Rectal smooth muscle tissue (tissue), 1 donor: Measurements from ENCODE around the gene NREP.
A peak's percentile ranks its signal among the peaks of the same experiment; 100 is the strongest.

Experiments used
- H3K27ac ChIP-seq: one replicate; pipeline ENCODE4 v1.7.0; 2013; ENCODE audit warnings: low read depth, low read length, inconsistent platforms
- H3K27me3 ChIP-seq: one replicate; pipeline ENCODE4 v1.7.0; 2013; ENCODE audit warnings: low read length; ENCODE audit not compliant: control insufficient read depth, insufficient read depth
- H3K36me3 ChIP-seq: one replicate; pipeline ENCODE4 v1.7.0; 2013; ENCODE audit warnings: low read length; ENCODE audit not compliant: control insufficient read depth, insufficient read depth
- H3K4me1 ChIP-seq: one replicate; pipeline ENCODE4 v1.7.0; 2013; ENCODE audit warnings: low read length; ENCODE audit not compliant: control insufficient read depth, insufficient read depth
- H3K4me3 ChIP-seq: one replicate; pipeline ENCODE4 v1.7.0; 2013; ENCODE audit warnings: low read length
- H3K9ac ChIP-seq: one replicate; pipeline ENCODE4 v1.7.0; 2013; ENCODE audit warnings: low read length

The NREP gene

DNA sequence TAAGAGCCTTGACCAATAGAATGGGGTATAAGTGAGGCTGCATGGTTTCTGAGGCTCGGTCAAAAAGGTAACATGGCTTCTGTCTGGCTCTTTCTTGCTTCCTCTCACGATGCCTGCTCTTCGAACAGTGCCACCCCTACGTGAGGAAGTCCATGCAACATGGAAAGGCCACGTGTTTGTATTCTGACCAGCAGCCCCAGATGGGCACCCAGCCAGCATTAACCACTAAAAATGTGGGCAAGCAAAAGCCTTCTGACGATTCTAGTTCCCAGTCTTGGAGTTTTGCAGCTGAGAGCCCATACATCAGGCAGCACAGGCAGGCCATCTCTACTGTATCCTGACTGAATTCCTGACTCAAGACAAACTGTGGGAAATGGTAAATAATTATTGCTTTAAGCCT is 24.2 kb upstream of the NREP start:
- Histone ChIP-seq H3K27me3 (no peaks in the 10 kb centered on the region), H3K4me1 (no peaks in the 10 kb centered on the region), H3K4me3 (no peak overlapping the region), H3K9ac (no peak overlapping the region), H3K36me3 (no peaks in the 10 kb centered on the region), H3K27ac (no peak overlapping the region)

DNA sequence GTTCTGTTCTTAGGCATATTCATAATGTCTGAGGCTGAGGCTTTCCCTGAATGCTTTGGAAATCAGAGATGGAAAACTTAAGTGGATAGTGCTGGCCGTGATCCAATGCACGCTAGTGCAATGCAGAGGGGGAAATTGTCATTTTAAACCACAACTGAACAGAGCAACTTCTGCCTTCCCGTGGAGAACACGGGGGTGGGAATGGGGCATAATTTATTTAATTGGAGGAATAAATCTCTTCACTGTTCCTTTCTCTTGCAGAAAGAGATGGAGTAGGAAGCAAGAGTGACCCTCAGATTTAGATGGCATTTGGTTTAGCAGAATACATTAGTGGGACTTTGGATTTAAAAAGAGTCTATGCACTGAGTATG is 22.9 kb upstream of the NREP start:
- Histone ChIP-seq H3K4me1 (peaks cover 3% of the 10 kb centered on the region), H3K4me3 (no peak overlapping the region), H3K9ac (no peak overlapping the region), H3K27me3 (no peaks in the 10 kb centered on the region), H3K27ac (no peak overlapping the region), H3K36me3 (no peaks in the 10 kb centered on the region)

DNA sequence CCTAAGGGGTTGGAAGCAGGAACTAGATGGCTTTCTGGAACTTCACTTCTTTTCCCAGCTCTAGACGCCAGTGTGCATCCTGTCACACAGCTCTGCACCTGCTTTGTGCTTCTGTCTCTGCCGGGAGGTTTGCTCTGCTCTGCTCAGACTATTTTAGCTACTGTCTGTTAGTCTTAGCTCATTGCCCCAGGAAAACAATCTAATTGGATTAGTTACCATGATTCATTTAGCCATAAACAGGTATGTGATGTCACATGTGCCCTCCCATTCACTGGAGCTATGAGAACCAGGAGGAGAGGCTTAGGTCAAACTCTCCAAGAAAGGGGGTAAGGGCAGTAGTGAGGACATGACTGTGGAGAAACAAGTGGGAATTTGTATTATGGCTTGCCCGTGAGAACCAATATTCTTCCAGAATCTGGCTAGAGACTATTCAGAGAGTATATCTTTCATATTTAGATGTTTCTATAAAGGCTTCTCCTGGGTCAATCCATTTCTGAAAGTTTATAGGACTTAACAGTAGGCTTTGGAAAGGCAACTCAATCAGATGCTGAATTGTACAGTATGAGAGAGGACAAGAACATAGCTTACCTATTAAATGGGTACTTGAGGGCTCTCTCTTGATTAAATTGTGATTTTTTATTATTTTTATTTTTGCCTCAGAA is 22.4 kb upstream of the NREP start:
- Histone ChIP-seq H3K27me3 (no peaks in the 10 kb centered on the region), H3K9ac (no peak overlapping the region), H3K36me3 (no peaks in the 10 kb centered on the region), H3K4me1 (peaks cover 6% of the 10 kb centered on the region), H3K4me3 (no peak overlapping the region), H3K27ac (no peak overlapping the region)

DNA sequence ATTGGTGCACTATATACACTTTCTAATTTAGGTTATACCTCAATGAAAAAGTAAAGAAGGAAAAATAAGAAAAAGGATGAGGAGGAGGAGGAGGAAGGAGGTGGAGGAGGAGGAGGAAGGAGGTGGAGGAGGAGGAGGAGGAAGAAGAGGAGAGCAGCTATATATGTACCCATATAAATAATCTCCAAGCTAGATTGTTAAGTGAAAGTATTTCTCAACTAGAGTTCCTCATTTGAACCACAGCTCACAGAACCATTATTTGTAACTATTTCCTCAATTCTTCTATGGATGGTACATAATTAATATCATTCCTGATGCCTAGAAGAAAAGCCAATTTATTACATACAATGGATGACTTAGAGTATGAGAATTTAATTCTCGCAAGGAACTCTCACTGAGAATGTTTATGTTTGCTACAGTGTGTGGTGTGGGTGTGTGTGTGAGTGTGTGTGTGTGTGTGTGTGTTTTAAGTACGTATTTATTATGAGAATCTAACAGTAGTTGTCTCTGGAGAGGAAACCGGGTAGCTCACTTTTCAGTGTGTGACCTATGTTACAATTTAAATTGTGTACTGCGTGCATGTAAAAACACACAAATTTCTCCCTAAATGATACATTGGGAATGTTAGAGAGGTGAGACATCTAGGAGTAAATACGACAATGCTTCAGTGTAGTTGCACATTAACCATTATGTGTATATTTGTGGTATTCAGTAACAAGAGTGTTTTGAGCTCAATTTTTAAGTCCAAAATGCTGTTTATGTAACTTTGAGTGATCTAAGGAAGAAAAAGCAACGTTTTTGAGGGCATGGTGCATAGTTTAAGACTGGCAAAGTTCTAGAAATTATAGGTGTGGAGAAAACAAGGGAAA is 20.2 kb upstream of the NREP start:
- Histone ChIP-seq H3K36me3 (no peaks in the 10 kb centered on the region), H3K9ac (no peak overlapping the region), H3K4me3 (no peak overlapping the region), H3K27ac (no peak overlapping the region), H3K27me3 (no peaks in the 10 kb centered on the region), H3K4me1 (peaks cover 6% of the 10 kb centered on the region)

DNA sequence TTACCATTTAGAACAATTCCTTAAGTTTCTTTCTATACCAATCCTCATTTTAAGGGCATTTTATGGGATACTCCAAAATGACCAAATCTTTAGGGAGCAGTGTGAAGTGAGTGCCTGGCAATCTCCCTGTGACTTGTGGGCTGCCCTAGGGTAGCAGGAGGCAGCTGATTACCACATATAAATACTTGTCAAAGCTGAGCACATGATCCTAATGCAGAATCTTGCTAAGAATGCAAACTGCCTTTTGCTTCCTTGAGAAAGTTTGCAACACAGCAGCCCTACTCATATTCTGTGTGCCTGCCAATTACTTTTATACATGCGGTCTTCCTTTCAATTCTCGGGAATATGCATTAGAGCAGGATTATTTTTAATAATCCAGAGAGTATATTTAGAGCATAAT is 18.2 kb upstream of the NREP start:
- Histone ChIP-seq H3K36me3 (no peaks in the 10 kb centered on the region), H3K27ac (no peak overlapping the region), H3K27me3 (no peaks in the 10 kb centered on the region), H3K4me1 (peaks cover 6% of the 10 kb centered on the region), H3K4me3 (no peak overlapping the region), H3K9ac (no peak overlapping the region)

DNA sequence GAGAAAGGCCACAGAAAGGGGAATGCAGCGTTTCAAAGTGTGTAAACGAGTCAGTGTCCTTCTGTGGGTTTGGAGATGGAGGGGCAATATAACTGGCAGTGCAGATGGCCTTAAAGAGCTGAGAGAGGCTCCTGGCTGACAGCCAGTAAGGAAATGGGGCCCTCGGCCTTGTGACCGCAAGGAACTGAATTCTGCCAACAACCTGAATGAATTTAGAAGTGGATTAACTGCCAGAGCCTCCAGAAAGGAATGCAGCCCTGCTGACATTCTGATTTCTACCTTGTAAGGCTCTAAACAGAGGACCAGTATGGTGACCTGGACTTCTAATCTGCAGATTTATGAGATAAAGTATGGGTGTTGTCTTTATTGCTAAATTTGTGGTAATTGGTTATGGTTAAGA is 17.5 kb upstream of the NREP start:
- no peak overlapping the region for H3K4me3 ChIP-seq
- H3K27me3 ChIP-seq, result no peaks in the 10 kb centered on the region
- H3K4me1 ChIP-seq, result peaks cover 6% of the 10 kb centered on the region
- H3K36me3 ChIP-seq, result no peaks in the 10 kb centered on the region
- no peak overlapping the region for H3K9ac ChIP-seq
- peak overlapping the region; percentile 40 for H3K27ac ChIP-seq

DNA sequence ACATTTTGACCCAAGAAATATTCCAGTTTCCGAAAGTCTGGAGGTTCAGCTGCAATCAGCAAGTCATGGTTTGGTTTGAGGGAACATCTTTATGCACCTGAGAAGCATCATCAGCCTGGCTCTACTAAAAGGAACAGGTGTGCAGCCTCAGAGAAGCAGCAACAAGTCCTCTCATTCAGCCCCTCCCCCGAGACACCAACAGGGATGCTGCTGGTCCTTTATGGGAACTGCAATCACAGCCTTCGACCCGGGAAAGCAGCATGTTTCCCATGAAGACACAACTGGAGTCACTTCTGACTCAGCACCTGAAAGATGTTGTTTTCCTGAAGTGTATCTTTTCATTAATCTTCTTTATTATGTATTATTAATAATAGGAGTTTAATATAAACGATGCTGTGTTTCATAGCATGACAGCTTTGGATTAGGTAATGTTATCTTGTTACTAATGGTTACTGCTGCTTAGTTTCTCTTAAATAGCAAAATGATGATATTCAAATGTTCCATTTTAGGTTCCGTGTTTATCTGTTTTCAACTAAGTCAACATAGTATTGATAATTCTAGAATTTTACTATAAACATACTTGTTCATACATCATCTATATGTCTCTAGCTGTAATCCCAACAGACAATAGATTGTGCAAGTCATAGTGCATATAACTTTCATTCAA is 15.6 kb upstream of the NREP start:
- Histone ChIP-seq H3K27ac (no peak overlapping the region), H3K27me3 (no peaks in the 10 kb centered on the region), H3K4me1 (peaks cover 6% of the 10 kb centered on the region), H3K36me3 (no peaks in the 10 kb centered on the region), H3K4me3 (no peak overlapping the region), H3K9ac (no peak overlapping the region)

DNA sequence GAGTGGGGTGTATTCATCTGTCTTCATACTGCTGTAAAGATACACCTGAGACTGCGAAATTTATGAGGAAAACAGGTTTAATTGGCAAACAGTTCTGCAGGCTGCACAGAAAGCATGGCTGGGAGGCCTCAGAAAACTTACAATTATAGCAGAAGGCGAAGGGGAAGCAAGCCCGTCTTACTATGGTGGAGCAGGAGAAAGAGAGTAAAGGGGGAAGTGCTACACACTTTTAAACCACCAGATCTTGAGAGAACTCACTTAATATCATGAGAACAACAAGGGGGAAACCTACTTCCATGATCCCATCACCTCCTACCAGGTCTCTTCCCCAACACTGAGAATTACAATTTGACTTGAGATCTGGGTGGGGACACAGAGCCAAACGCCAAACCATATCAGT is 12.5 kb upstream of the NREP start:
- Histone ChIP-seq H3K27ac (no peak overlapping the region), H3K9ac (no peak overlapping the region), H3K4me1 (peaks cover under 1% of the 10 kb centered on the region), H3K36me3 (no peaks in the 10 kb centered on the region), H3K27me3 (no peaks in the 10 kb centered on the region), H3K4me3 (no peak overlapping the region)

DNA sequence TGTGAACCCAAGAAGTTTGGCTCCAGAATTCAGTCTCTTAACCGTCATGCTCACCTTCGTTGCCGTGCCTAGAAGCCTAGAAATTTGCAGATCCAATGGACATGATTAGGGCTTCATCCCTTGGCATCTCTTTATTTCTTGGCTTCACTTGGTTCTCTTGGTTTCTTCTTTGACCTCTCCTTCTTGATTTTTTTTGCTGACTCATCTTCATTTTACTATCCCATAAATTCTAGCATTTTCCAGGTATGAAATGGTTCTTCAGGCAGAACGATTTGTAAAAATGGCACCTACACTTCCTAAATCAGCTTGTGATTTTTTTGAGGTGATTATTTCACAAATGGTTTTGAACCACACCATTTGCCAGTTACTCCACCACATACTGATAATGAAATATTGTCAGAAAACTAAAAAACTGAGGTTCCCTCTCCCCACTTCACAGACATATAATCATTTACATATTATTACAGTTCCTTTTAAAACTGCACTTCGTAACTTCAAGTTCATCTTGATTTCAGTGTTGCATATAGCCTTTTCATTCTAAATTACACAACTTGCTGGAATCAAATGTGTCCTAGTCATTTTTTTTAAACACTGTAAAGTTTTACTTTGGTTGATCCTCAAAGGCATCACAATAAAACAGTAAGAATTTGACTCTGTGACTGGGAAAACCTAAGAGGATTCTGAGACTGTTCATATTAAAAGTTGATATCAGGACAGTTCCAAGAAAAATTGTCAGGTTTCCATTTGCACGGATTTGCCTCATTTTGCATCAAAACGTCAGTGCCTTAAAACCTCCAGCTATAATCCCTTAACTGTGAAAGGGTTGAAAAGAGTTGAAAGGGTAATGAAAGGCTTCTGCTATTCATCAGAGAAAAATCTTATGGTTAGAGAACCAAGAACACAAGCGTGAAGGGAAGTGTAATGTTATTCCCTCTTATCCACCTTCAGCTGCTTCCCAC is 8.9 kb upstream of the NREP start:
- H3K27ac ChIP-seq, result no peak overlapping the region
- H3K27me3 ChIP-seq, result no peaks in the 10 kb centered on the region
- H3K4me1 ChIP-seq, result no peaks in the 10 kb centered on the region
- H3K9ac ChIP-seq, result no peak overlapping the region
- no peak overlapping the region for H3K4me3 ChIP-seq
- H3K36me3 ChIP-seq, result no peaks in the 10 kb centered on the region

DNA sequence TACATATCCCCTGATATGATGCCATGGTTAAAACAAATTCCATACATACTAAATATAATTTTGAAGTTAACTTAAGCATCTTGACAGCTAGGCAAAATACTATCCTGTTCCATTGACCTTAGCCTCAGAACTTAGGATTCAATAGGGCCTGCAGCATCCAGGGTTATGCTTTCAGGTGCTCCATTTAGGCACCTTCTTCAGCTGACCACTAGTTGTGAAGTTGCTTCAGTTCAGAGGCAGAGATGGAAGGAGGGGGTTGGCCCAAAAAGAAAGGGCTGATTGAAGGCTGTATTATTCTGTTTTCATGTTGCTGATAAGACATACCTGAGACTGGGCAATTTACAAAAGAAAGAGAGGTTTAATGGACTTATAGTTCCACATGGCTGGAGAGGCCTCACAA is 7.0 kb upstream of the NREP start:
- Histone ChIP-seq H3K4me1 (no peaks in the 10 kb centered on the region), H3K27me3 (no peaks in the 10 kb centered on the region), H3K9ac (no peak overlapping the region), H3K36me3 (no peaks in the 10 kb centered on the region), H3K27ac (no peak overlapping the region), H3K4me3 (no peak overlapping the region)

DNA sequence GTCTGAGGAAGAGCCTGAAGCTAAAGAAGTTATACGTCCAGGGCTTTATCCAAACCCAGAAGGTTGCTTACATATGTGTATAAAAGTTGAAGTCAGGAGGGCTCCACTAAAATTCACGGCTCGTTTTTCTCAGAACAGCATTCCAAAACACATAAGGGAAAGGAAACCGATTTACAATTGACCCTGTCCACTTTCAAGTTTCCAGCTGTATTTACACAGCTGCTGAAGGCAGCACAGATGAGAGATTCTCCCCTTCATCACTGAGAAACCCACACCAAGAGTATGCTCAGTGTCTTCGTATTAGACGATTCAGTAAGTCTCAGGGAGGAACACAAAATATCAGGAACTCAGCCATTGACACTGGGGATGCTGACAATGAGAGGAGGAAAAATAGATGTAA is 5.9 kb upstream of the NREP start:
- Histone ChIP-seq H3K27me3 (no peaks in the 10 kb centered on the region), H3K4me1 (peaks cover 7% of the 10 kb centered on the region), H3K4me3 (no peak overlapping the region), H3K27ac (no peak overlapping the region), H3K9ac (no peak overlapping the region), H3K36me3 (no peaks in the 10 kb centered on the region)

DNA sequence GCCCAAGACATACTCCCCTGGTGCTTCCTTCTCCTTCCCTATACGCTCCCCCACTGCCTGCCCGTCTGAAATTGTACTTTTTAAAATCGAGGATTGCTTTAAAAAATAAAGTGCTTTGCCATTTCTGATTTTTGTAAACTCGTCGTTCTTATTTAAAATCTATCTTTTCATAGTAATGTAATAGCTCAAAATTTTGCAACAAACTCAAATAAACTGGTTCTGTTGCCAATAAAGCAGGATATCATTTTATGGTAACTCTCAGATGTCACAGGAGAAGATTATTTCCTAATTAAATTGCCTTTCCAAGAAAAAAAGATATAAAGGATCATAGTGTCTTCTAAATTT is 1.3 kb upstream of the NREP start:
- peak overlapping the region; percentile 13 for H3K9ac ChIP-seq
- no peaks in the 10 kb centered on the region for H3K36me3 ChIP-seq
- no peaks in the 10 kb centered on the region for H3K27me3 ChIP-seq
- H3K4me1 ChIP-seq, result peaks cover 10% of the 10 kb centered on the region
- peak overlapping the region; percentile 86 for H3K27ac ChIP-seq
- peak overlapping the region; percentile 70 for H3K4me3 ChIP-seq
